Measurements from ENCODE around the gene DNLZ.
"Not testable (repeated sequence)": the region's sequence is repeated elsewhere in the genome, so short reads cannot be mapped to it uniquely, and the experiment has no call there.

Gene DNLZ

DNA sequence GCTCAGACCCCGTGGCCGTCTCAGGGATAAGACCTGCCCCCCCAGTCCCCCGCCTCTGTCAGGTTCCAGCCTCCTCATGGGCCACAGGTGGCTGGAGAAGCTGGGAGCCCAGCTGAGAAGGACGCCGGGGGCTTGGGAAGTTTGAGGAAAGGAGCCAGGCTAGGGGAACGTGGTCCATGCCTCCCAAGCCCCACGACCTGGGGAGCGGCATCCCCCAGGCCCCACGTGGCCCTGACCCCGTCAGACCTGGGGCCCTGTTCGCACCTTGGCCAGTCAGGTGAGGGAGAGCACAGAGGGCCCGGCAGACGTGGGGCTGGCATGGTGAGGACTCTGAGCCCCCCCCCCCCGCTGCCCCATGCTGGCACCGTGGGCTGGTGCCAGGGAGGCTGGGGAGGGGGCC lies 32.5 kb downstream of the DNLZ start:
- DNase-seq (ENCODE audit: low spot score): no peak

- DNase-seq (ENCODE audit: low spot score): no peak
These were observed 33.0 kb downstream of the DNLZ start for GRCh38 chr9:136330406-136330990.

DNA sequence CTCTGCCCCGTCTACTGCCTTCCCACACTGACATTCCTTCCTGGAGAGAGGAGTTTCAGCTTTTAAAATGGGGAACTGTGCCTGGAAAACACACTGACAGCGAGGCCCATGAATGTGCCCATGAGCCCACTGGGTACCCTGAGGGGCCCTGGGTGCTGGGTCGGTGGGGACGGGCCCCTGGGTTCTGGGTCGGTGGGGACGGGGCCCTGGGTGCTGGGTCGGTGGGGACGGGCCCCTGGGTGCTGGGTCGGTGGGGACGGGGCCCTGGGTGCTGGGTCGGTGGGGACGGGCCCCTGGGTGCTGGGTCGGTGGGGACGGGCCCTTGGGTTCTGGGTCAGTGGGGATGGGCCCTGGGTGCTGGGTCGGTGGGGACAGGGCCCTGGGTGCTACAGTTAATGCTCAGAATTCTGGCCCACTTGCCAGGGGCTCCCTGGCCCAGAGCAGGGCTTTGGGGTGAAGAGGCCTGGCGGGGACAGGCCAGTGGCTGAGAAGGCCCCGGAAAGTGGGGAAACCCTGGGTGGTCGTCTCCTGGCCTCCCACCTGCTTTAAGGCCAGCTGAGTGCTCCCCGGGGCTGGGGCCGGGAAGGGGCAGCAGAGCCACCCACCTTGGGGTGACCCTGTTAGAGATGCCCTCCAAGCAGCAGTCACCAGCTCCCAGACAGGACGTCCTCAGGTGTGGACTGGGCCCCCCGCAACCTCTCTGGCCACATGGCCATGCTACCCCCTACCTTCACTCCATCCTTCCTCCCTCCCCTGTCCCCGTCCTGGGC lies 33.7 kb downstream of the DNLZ start:
- no peak for DNase-seq (ENCODE audit: low spot score)

- no peak for DNase-seq (ENCODE audit: low spot score)
These were observed 34.3 kb downstream of the DNLZ start for GRCh38 chr9:136329211-136329627.

DNA sequence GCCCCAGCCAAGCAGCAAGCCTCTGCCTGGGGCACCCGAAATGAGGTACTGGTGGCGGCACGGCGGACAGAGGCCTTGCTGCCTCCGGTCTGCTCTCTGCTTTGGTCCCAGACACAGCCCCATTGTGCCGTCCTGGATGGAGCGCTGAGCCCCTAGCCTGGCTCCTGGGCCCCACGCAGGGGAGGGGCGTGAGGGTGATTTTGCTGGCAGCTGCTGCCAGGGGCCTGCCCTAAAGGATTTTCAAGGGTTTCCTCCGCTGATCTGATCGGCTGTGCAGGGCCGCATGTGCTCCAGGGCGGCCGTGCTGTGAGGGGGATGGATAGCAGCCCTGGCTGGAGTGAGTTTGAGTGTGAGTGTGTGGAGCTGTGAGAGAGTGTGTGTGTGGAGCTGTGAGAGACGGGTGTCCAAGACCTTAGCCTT lies 34.9 kb downstream of the DNLZ start:
- peak; percentile 57 for DNase-seq (ENCODE audit: low spot score)

GRCh38 chr9:136328011-136328621 lies 35.4 kb downstream of the DNLZ start:
- DNase-seq (ENCODE audit: low spot score): no peak

DNA sequence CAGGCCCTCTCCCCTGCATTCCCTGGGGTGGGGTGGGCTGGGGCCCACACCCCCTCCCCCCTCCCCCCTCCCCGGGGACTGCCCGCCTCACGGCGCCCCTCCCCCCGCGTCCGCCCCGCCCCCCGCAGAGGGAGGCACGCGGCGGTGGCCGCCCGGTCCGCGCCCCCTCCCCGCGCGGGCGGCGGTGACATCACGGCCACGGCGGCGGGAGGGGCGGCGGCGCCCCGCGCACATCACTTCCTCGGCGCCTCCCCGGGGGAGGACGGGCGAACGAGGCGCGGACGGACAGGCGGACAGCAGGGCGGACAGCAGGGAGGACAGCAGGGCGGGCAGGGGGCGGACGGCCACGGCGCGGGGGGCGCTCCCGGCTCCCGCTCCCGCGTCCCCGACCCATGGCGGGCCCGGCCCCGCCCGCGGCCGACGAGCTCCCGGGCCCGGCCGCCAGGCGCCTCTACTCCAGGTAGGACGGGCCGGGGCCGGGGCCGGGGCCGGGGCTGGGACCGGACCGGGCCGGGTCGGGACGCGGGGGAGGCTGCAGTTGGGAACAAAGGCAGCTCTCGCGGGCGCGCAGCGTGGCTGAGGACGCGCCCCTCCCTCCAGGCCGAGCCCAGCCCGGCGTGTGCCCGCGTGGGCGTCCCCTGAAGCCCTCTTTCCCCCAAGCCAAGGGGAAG lies 36.1 kb downstream of the DNLZ start, which contains the start of gene GPSM1:
Gene GPSM1, plus strand, starts transcription at position 236 of the 671 bp plus-strand sequence. Its CDS starts 157 bp downstream, at position 393.
- no peak for DNase-seq (ENCODE audit: low spot score)

GRCh38 chr9:136326761-136327303 lies 36.7 kb downstream of the DNLZ start:
- no peak for DNase-seq (ENCODE audit: low spot score)

GRCh38 chr9:136326061-136326760 lies 37.3 kb downstream of the DNLZ start:
- no peak for DNase-seq (ENCODE audit: low spot score)

DNA sequence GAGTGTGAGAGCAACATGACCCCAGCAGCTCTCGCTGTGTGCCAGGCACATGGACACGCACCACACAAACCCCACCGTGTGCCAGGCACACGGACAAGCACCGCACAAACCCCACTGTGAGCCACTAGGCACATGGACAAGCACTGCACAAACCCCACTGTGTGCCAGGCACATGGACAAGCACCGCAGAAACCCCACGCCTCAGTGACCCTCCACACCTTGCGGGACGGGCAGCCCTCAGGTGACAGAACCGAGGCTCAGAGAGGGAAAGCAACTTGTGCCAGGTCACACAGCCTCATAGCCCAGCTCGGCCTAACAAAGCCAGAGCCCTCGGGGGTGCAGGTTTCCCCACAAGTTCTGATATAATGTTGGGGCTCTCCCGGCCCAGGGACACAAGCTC lies 38.2 kb downstream of the DNLZ start:
- no peak for DNase-seq (ENCODE audit: low spot score)

DNA sequence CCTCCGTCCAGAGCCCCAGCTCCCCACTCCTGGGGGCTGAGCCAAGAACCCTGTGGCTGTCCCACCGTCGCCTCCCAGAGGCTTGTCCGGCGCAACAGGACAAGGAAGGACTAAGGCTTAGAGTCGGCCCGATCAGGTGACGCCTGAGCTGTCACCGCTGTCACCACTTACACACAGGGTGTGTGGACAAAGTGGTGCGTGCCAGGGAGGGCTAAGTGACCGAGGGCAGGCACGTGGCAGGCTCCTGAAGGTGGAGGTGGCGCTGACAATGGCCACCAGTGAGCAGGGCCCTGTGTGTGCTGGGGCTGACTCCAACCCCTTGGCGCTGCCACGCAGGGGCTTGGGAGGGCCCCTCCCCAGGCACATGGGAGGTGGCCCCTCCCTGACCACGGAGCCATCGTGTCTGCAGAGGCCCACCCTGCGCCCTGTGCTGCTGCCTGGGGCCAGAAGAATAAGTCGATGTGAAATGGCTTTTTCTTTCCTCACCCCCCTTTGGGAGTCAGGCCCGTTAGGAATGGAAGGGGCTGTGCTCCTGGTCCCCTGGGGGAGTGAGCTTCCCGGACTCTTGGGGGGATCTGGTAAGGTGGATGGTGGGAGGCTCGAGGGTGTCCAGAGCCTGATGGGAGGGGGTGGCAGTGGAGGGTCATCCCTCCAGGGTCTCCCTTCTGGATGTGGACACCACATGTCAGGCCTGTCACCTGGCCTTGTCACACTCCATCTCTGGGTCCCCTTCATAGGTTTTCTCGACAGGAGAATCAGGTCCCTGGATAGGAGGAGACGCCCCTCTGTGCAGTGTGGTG lies 38.8 kb downstream of the DNLZ start:
- DNase-seq (ENCODE audit: low spot score): no peak

GRCh38 chr9:136323371-136323789 lies 40.2 kb downstream of the DNLZ start:
- no peak for DNase-seq (ENCODE audit: low spot score)

- no peak for DNase-seq (ENCODE audit: low spot score)
These were observed 40.7 kb downstream of the DNLZ start for GRCh38 chr9:136322756-136323330.

GRCh38 chr9:136321561-136321960 lies 42.0 kb downstream of the DNLZ start:
- DNase-seq (ENCODE audit: low spot score): no peak

DNA sequence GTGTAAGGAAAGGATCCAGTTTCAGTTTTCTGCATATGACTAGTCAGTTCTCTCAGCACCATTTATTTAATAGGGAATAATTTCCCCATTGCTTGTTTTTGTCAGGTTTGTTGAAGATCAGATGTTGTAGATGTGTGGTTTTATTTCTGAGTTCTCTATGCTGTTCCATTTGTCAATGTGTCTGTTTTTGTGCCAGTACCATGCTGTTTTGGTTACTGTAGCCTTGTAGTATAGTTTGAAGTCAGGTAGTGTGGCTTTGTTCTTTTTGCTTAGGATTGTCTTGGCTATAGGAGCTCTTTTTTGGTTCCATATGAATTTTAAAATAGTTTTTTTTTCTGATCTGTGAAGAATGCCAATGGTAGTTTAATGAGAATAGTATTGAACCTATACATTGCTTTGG lies 42.6 kb downstream of the DNLZ start:
- DNase-seq (ENCODE audit: low spot score): not testable (repeated sequence)

DNA sequence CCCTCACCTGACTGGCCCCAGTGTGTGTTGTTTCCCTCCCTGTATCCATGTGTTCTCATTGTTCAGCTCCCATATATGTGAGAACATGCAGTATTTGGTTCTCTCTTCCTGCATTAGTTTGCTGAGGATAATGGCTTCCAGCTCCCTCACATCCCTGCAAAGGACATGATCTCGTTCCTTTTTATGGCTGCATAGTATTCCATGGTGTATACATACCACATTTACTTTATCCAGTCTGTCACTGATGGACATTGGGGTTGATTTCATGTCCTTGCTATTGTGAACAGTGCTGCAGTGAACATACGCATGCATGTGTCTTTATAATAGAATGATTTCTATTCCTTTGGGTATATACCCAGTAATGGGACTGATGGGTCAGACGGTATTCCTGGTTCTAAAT lies 43.6 kb downstream of the DNLZ start:
- DNase-seq (ENCODE audit: low spot score): not testable (repeated sequence)

- not testable (repeated sequence) for DNase-seq (ENCODE audit: low spot score)
These were observed 44.3 kb downstream of the DNLZ start for GRCh38 chr9:136319244-136319643.

DNA sequence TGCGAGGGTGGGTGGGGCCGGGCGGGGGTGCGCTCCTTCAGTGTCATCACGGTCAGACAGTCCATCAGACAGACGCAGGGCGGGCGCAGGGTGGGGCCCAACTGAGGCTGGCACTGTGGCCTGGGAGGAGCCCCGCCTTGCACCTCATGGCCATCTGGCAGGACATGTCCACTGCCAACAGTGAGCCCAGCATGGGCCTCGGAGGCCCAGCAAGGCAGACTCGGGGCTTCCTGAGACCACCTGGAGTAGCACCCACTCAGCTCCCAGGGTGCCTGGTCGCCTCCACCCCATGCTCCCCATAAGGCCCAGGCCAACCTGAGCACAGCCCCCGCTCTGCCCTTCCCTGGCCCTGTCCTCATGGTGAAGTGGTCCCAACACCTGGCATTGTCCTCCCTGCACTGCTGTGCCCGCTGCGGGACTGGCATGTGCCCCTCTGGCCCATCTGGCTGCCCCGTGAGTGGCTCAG lies 44.7 kb downstream of the DNLZ start:
- no peak for DNase-seq (ENCODE audit: low spot score)

GRCh38 chr9:136318111-136318775 lies 45.3 kb downstream of the DNLZ start:
- no peak for DNase-seq (ENCODE audit: low spot score)

DNA sequence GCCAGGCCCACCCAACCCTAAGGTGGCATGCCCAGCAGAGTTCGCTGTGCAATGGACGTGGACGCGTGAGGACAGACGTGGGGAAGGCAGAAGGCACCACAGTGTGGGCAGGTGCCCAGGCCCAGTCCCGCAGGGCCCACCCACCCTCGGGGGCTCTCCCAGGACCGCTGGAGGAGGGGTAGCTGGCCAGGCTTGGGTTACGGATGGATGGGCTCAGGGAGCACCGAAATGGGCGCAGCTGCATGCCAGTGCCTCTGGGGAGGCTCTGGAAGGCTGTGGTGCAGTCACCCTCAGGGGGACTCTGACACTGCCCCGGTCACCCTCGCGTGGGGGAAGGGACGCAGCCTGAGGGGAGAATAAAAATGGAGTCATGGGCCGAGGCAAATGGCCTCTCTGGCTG lies 45.8 kb downstream of the DNLZ start:
- no peak for DNase-seq (ENCODE audit: low spot score)
